ENCODE results near the gene FAF2. TPM values are rescaled to one million over a fixed set of nuclear protein-coding genes. Genes with fewer than 3 reads are reported as not detected.

Gene FAF2
- total and polyA plus RNA-seq, 11 donors, result 6.6 to 20.8 (median 13.6) TPM

DNA sequence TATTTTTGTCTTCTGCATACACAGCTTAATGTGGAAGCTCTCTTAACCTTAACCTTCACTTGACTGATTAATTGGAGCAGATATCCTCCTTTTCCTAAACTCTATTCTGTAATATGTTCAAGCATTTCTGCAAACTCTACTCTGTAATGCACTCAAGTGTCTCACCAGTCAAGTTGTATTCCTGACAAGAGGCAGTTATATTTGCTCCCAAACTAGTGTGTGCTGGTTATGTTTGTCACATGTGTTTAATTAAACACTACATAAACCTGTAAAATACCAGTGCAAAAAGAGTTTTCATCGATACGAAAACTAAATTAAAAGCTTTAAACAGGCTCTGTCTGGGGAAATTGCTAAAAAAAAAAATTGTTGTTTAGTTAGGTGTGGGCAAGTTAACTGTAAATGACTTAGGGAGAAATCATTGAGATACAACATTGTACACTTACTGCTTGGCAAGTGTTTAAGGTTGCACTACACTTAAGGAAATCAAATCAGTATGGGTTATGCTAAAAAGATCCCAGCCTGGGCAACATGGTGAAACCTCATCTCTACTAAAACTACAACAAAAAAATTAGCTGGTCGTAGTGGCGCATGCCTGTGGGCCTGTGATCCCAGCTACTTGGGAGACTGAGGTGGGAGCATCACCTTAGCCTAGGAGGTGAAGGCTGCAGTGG lies 6.7 kb downstream of the FAF2 start:
- H3K27me3 ChIP-seq, result no peaks in the 10 kb centered on the region
- WGBS, 4 donors, result 89 to 96% (median 94%) methylated on average over 4 of the region's 4 CpGs
- ATAC-seq (no peak), DNase-seq (no peak)
- H3K9me3 ChIP-seq, result no peaks in the 10 kb centered on the region
- H3K27ac ChIP-seq, result no peak overlapping the region
- TF ChIP-seq, protein P1, sequence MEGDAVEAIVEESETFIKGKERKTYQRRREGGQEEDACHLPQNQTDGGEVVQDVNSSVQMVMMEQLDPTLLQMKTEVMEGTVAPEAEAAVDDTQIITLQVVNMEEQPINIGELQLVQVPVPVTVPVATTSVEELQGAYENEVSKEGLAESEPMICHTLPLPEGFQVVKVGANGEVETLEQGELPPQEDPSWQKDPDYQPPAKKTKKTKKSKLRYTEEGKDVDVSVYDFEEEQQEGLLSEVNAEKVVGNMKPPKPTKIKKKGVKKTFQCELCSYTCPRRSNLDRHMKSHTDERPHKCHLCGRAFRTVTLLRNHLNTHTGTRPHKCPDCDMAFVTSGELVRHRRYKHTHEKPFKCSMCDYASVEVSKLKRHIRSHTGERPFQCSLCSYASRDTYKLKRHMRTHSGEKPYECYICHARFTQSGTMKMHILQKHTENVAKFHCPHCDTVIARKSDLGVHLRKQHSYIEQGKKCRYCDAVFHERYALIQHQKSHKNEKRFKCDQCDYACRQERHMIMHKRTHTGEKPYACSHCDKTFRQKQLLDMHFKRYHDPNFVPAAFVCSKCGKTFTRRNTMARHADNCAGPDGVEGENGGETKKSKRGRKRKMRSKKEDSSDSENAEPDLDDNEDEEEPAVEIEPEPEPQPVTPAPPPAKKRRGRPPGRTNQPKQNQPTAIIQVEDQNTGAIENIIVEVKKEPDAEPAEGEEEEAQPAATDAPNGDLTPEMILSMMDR (IDR thresholded peaks at IDR 0.05), result no peak
- no peak for TF ChIP-seq POLR2A (IDR thresholded peaks at IDR 0.05)
- H3K4me1 ChIP-seq, result peaks cover 0 to 44% (median 19%) of the 10 kb centered on the region in 12 donors
- H3K4me3 ChIP-seq, result no peak overlapping the region
- H3K36me3 ChIP-seq, result peaks cover 0 to 38% (median 8%) of the 10 kb centered on the region in 9 donors
- intact Hi-C loops (cut with DNase I), result no loop called here

DNA sequence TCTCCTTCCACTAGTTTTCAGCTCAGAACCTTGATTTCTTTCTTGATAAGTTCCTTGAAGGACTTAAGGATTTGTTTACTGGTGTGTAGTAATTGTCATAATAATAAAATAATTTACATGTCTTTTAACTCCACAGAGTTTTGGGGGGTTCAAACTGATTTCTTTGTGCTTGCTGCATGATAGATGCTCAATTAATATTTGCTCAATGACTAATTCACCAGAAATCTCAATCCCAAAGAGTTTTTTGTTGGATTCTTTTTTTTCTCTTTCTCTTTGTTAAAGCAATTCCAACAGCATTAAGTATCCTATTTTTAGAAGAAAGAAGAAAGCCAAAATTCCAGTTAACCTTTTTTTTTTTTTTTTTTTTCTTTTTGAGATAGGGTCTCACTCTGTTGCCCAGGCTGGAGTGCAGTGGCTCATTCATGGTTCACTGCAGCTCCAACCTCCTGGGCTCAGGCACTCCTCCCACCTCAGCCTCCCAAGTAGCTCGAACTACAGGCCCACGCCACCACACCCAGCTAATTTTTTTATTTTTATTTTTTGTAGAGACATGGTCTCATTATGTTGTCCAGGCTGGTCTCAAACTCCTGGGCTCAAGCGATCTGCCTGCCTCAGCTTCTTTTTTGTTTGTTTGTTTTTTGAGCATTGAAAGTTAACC lies 10.8 kb downstream of the FAF2 start:
- Histone ChIP-seq H3K27me3 (no peaks in the 10 kb centered on the region), H3K4me1 (peaks cover 0 to 25% (median 13%) of the 10 kb centered on the region in 12 donors), H3K4me3 (no peak overlapping the region), H3K27ac (no peak overlapping the region), H3K9me3 (no peaks in the 10 kb centered on the region), H3K36me3 (peaks cover 0 to 15% (median 1%) of the 10 kb centered on the region in 9 donors)
- intact Hi-C loops (cut with DNase I), result no loop called here
- ATAC-seq, result no peak
- TF ChIP-seq, protein P1 (IDR thresholded peaks at IDR 0.05), result no peak
- TF ChIP-seq POLR2A (IDR thresholded peaks at IDR 0.05), result no peak
- 96 to 100% (median 97%) methylated on average over 3 of the region's 3 CpGs for WGBS, 4 donors
- DNase-seq, result no peak

DNA sequence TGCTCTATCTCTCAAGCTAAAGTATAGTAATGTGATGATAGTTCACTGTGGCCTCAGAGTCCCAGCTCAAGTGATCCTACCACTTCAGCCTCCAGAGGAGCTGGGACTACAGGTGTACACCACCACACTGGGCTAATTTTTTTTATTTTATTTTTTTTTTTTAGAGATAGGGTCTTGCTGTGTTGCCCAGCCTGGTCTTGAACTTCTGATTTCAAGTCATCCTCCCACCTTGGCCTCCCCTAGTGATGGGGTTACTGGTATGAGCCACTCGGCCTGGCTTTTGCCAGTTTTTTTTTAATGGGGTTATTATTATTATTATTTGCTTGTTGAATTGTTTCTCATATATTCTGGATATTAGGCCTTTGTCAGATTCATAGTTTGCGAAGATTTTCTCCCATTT lies 13.2 kb downstream of the FAF2 start:
- 96 to 97% (median 97%) methylated on average over 2 of the region's 2 CpGs for WGBS, 4 donors
- H3K4me1 ChIP-seq, result peaks cover under 1 to 27% (median 16%) of the 10 kb centered on the region in 12 donors
- no peak overlapping the region for H3K27ac ChIP-seq
- H3K9me3 ChIP-seq, result no peaks in the 10 kb centered on the region
- H3K27me3 ChIP-seq, result no peaks in the 10 kb centered on the region
- no peak for TF ChIP-seq POLR2A (IDR thresholded peaks at IDR 0.05)
- TF ChIP-seq, protein P1 (IDR thresholded peaks at IDR 0.05), result no peak
- intact Hi-C loops (cut with DNase I), result no loop called here
- no peak for ATAC-seq
- H3K4me3 ChIP-seq, result no peak overlapping the region
- DNase-seq, result no peak
- H3K36me3 ChIP-seq, result peaks cover 0 to 15% (median 6%) of the 10 kb centered on the region in 9 donors

DNA sequence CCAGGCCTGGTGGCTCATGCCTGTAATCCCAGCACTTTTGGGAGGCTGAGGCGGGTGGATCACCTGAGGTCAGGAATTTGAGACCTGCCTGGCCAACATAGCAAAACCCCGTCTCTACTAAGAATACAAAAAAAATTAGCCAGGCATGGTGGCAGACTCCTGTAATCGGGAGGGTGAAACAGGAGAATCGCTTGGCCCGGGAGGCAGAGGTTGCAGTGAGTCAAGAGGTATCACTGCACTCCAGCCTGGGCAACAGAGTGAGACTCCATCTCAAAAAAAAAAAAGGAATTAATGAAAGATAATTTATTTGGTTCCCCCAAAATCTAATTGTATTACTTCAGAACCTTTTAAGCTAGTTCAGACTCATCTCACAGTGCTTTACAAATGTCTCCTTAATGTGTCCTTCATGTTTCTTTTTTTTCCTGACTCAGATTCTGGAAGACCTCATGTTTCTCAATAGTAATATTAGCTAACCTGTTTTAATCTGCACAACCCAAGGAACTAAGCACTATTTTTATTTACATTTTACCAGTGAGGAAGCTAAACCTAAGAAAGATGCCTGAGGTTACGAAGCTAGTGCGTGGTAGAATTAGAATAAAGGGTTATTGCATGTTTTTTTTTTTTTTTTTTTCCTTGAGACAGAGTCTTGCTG lies 15.1 kb downstream of the FAF2 start:
- ATAC-seq (no peak), DNase-seq (no peak)
- Histone ChIP-seq H3K36me3 (peaks cover 0 to 13% (median 6%) of the 10 kb centered on the region in 9 donors), H3K4me1 (peaks cover 2 to 32% (median 19%) of the 10 kb centered on the region in 12 donors), H3K9me3 (no peaks in the 10 kb centered on the region), H3K4me3 (no peak overlapping the region), H3K27me3 (no peaks in the 10 kb centered on the region), H3K27ac (no peak overlapping the region)
- TF ChIP-seq POLR2A (IDR thresholded peaks at IDR 0.05), result no peak
- TF ChIP-seq, protein P1 (IDR thresholded peaks at IDR 0.05), result no peak
- intact Hi-C loops (cut with DNase I), result no loop called here
- WGBS, 4 donors, result 88 to 92% (median 90%) methylated on average over 7 of the region's 7 CpGs
